ENCODE data around the gene ANO4.
"Not testable (repeated sequence)": the region's sequence is repeated elsewhere in the genome, so short reads cannot be mapped to it uniquely, and the experiment has no call there.

Gene ANO4

GRCh38 chr12:101115326-101115725 is 320.8 kb downstream of the ANO4 start:
- no peak for DNase-seq

GRCh38 chr12:101116911-101117310 is 322.3 kb downstream of the ANO4 start:
- no peak for DNase-seq

- no peak for DNase-seq
Observed at GRCh38 chr12:101117842-101118241, 323.3 kb downstream of the ANO4 start.

- no peak for DNase-seq
Observed at GRCh38 chr12:101127521-101128219, 333.1 kb downstream of the ANO4 start.

- DNase-seq = not testable (repeated sequence)
Observed at GRCh38 chr12:101145777-101146431, 351.3 kb downstream of the ANO4 start.

GRCh38 chr12:101165319-101165718 is 370.7 kb downstream of the ANO4 start:
- no peak for DNase-seq

- DNase-seq = no peak
Observed at GRCh38 chr12:101166866-101167265, 372.3 kb downstream of the ANO4 start.

GRCh38 chr12:101168001-101168400 is 373.4 kb downstream of the ANO4 start:
- no peak for DNase-seq

- DNase-seq = no peak
Observed at GRCh38 chr12:101172316-101172715, 377.7 kb downstream of the ANO4 start.

- DNase-seq = no peak
Observed at GRCh38 chr12:101173197-101173749, 378.7 kb downstream of the ANO4 start.

- DNase-seq = no peak
Observed at GRCh38 chr12:101174541-101174940, 380.0 kb downstream of the ANO4 start.
